HG03442 (cell line): Measurements from ENCODE around the gene DRGX.

Experiments
- ATAC-seq: cut with Tn5 transposase; IDR thresholded peaks from one replicate; pipeline ENCODE4 v1.9.1; 2021; ENCODE audit warnings: mild to moderate bottlenecking, moderate library complexity; ENCODE audit not compliant: unreplicated experiment

Gene DRGX

DNA sequence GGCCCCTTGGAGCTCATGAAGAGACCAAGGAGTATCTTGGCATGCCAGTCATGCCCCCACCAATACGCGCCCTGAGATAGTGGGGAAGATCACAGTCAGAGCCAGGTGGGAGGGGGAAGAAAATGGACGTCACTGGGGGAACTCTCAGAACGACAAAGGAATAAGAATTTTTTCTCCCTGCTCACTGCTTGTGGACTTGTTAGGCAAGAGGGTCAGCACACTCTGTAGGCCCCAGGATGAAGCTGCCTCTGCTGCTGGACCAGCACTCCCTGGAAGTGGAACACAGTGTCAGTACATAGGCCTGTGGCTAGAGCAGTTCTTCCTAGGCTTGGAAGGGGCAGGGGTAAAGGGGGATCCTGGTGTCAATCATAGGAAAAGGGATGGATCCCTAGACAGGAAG, 46.5 kb downstream of the DRGX start:
- no peak for ATAC-seq

GRCh38 chr10:49348593-49348992, 47.3 kb downstream of the DRGX start:
- no peak for ATAC-seq

GRCh38 chr10:49347827-49348226, 48.1 kb downstream of the DRGX start:
- no peak for ATAC-seq

- no peak for ATAC-seq
These were observed 48.5 kb downstream of the DRGX start for GRCh38 chr10:49347342-49347741.

DNA sequence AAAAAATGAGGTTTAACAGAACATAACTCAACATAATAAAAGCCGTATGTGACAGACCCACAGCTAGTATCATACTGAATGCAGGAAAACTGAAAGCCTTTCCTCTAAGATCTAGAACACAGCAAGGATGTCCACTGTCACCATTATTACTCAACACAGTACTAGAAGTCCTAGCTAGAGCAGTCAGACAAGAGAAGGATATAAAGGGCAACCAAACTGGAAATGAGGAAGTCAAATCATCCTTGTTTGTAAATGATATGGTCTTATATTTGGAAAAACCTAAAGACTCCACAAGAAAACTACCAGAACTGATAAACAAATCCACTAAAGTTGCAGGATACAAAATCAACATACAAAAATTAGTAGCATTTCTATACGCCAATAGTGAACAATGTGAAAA, 51.0 kb downstream of the DRGX start:
- no peak for ATAC-seq

GRCh38 chr10:49338604-49339003, 57.3 kb downstream of the DRGX start:
- no peak for ATAC-seq

GRCh38 chr10:49335364-49335972, 60.4 kb downstream of the DRGX start:
- ATAC-seq = no peak

GRCh38 chr10:49334964-49335363, 60.9 kb downstream of the DRGX start:
- ATAC-seq = no peak

GRCh38 chr10:49333192-49333591, 62.7 kb downstream of the DRGX start:
- no peak for ATAC-seq

DNA sequence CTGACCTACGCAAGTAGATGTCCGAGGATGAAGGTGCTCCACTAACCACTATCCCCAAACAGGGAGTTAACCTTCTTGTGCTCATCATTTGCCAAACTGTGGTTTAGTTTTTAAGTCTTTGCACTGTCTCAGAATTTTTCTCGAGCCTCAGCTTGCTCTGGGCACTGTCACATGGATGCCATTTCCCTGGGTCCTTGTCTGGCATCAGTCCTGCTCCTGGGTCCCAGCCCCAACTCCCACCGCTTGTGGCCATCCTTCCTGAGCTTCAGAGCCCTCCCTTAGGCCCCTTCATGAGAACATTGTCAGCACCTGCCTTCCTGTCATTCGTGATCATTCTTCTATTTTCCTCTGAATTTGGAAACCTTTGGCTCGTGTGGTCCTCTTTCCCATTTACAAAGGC, 63.1 kb downstream of the DRGX start:
- ATAC-seq = no peak

- ATAC-seq = no peak
These were observed 63.6 kb downstream of the DRGX start for GRCh38 chr10:49332333-49332732.

DNA sequence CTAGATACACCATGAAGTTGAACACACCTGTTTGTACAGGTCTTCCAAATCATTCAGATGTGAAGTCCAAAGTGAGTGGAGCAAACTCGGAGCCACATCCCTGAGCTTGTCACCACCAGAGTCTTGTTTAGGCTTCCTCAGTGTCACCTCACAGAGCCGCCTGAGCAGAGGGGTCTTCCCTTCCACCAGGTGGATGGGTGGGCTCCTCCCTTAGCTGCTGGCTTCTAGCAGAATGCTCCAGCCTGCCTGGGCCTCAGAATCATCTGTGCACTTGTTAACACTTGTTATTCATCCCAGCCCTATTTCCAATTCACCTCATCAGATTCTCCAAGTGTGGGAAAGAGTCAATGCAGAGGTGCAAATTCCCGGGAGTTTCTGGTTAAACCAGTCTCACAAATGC, 64.5 kb downstream of the DRGX start:
- ATAC-seq = no peak

- no peak for ATAC-seq
These were observed 65.7 kb downstream of the DRGX start for GRCh38 chr10:49330127-49330665.

- ATAC-seq = no peak
These were observed 66.8 kb downstream of the DRGX start for GRCh38 chr10:49329146-49329505.

GRCh38 chr10:49328401-49329145, 67.3 kb downstream of the DRGX start:
- ATAC-seq = no peak

GRCh38 chr10:49327036-49327813, 68.7 kb downstream of the DRGX start:
- no peak for ATAC-seq

DNA sequence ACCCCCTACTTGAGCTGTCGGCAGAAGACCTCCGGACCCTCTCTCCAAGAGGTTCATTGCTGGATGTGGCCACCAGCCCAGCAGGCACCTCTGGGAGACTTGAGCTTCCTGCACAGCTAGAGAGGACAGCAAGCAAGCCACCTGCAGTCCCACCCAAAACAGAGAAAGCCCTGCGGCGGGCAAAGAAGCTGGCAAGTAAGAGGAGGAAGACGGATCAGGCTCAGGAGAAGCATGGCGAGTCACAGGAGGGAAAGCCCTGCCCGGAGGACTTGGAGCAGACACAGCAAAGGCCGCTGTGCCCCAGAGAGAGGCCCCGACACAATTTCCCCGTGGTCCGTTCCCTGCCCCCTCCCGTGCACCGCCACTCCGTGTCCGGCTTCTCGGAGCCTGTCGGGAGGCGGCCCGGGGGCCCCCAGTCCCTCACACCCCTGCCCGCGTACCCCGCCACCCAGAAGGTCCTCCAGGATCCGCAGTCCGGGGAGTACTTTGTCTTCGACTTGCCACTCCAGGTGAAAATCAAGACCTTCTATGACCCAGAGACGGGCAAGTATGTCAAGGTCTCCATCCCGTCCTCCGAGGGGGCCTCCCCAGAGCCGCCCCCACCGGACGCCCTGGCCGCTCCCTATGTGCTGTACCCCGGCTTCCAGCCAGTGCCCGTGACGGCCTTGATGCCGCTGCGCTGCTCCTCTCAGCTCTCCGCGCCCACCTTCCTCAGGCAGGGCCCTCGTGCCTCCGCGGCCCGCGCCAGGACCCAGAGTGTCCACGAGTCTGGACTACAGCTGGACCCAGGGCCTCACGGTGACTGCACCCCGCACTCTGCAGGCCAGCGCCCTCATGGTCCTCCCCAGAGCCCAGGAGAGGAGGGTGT, 69.7 kb downstream of the DRGX start:
- ATAC-seq = no peak

GRCh38 chr10:49325131-49325915, 70.6 kb downstream of the DRGX start:
- ATAC-seq = no peak

GRCh38 chr10:49324711-49325110, 71.2 kb downstream of the DRGX start:
- no peak for ATAC-seq

- no peak for ATAC-seq
These were observed 72.0 kb downstream of the DRGX start for GRCh38 chr10:49323896-49324270.
